GM19238 (cell line): Measurements from ENCODE around the gene DDX46.
"Not testable (repeated sequence)": the region's sequence is repeated elsewhere in the genome, so short reads cannot be mapped to it uniquely, and the experiment has no call there.

ENCODE experiments used
- DNase-seq: peaks from one replicate; pipeline ENCODE4 v3.0.0; 2011; ENCODE audit warnings: low spot score; ENCODE audit not compliant: insufficient read length

The DDX46 gene, protein sequence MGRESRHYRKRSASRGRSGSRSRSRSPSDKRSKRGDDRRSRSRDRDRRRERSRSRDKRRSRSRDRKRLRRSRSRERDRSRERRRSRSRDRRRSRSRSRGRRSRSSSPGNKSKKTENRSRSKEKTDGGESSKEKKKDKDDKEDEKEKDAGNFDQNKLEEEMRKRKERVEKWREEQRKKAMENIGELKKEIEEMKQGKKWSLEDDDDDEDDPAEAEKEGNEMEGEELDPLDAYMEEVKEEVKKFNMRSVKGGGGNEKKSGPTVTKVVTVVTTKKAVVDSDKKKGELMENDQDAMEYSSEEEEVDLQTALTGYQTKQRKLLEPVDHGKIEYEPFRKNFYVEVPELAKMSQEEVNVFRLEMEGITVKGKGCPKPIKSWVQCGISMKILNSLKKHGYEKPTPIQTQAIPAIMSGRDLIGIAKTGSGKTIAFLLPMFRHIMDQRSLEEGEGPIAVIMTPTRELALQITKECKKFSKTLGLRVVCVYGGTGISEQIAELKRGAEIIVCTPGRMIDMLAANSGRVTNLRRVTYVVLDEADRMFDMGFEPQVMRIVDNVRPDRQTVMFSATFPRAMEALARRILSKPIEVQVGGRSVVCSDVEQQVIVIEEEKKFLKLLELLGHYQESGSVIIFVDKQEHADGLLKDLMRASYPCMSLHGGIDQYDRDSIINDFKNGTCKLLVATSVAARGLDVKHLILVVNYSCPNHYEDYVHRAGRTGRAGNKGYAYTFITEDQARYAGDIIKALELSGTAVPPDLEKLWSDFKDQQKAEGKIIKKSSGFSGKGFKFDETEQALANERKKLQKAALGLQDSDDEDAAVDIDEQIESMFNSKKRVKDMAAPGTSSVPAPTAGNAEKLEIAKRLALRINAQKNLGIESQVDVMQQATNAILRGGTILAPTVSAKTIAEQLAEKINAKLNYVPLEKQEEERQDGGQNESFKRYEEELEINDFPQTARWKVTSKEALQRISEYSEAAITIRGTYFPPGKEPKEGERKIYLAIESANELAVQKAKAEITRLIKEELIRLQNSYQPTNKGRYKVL

DNA sequence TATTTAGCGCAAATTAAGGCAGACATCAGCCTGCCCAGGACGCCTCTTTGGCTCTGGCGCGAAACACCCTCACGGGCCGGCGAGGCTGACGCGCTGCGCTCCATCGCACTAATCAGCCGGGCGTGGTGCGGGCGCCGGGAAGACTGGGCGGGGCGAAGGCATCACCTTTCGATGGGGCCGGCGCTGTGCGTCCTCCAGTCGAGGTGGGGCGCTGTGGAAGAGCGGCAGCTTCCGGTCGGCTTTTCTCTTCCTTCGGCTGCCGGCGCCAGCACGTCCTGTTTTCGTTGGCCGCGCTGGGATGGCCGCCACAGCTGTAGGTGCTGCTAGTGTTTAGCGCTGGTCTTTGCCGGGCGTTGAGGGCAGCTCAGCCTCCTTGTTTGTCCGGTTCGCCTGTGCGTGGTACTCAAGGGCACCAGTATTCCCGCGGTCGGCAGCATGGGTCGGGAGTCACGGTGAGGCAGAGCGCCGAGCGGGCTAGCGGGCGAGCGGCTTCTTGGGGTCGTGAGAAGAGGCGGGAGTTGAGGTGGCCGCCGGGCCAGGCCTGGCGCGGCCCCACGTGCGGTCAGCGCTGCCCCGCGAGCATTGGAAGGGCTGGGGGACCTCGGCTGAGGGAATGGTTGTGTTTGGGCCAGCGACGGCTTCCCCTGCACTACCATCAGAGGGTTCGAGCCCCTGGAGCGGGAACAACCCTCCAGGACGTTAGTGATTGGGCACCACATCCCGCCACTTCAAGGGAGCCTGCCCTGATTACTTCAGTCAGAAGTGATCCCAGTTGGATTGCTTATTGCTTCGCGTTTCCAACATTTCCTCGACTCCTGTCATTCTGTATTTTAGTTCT lies at the start of gene DDX46:
Gene DDX46, plus strand, starts transcription at position 276 of the 838 bp plus-strand sequence. Its CDS starts 160 bp downstream, at position 436.
- DNase-seq: peak; percentile 93

DNA sequence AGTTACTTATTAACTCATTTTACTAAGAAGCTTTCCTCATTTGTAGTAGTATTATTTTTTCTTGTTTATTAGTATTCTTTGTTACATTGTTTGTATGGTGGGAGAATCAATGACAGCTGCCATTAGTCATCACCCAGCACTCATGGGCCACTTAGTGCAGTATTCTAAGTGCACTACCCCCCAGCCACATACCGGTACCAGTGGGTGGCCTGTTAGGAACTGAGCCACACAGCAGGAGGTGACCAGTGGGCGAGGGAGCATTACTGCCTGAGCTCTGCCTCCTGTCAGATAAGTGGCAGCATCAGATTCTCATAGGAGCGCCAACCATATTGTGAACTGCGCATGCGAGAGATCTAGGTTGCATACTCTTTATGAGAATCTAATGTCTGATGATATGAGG lies 44.5 kb upstream of the DDX46 start:
- no peak for DNase-seq

DNA sequence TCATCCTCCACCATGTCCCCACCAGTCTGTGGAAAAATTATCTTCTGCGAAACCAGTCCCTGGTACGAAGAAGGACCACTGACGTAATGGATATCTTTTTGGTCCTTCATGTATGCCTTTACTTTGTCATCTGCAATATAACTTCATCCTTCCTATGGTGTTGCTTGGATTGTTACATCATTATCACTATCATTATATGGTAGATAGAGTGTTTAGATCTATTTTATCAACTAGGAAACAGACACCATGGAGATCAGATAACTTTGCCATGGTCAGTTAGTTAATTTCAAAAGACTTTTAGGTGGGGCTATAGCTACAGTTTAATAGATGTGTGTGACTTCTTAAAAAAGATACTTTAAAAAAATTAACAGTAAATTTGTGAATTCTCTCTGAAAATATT lies 44.0 kb upstream of the DDX46 start:
- DNase-seq: no peak

DNA sequence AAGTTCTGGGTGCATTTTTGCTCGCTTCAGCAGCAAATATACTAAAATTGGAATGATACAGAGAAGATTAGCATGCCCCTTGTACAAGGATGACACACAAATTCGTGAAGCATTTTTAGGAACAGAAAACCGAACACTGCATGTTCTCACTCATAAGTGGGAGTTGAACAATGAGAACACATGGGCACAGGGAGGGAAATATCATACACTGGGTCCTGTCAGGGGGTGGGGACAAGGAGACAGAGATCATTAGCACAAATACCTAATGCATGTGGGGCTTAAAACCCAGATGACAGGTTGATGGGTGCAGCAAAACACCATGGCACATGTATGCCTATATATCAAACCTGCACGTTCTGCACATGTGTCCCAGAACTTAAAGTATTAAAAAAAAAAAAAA lies 43.1 kb upstream of the DDX46 start:
- not testable (repeated sequence) for DNase-seq

DNA sequence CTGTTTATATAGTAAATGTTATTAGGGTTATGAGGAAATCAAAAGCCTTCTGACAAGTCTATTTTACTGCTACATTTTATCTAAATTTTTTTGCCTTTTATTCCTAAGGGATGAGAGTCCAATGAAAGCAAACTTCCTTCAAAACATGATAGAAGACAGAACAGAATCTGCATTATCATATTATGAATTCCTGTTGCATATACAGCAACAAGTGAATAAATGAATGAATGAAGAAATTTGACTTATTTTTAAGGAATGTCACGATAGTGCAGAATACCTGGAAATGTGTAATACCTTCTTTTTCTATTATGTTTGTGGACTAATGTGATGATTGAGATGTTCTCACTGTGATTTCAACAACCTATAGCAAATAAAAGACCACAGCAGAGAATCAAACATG lies 33.7 kb upstream of the DDX46 start:
- DNase-seq: no peak

DNA sequence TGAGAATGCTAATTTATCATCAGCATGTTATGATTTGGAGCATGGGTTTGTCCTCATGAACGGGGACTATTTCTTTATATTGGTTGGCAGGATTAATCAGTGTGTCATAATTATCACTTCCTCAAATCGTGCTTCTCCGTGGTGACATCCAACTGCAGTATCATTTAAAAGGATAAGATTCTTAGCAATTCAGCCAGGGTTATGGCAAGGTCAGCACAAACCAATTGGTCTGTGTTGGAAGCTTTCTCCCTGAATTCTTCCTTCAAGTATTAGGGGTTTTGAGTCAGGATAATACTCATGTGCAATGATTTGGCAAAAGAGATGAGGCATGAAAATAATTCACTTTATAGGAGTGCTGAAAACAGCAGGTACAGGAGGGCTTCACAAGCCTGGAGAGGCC lies 25.8 kb upstream of the DDX46 start:
- no peak for DNase-seq

DNA sequence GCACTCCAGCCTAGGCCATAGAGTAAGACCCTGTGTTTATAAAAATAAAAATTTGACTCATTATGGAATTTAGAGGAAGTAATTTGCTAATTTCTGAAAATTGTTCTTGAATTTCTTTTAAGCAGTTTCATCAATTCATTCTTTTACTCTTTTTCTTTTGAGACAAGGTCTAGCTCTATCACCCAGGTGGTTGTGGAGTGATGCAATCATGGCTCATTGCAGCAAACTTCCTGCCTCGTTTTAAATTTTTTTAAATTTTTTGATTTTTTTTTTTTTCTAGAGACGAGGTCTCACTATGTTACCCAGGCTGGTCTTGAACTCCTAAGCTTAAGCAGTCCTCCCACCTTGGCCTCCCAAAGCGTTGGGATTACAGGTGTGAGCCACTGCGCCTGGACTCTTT lies 23.3 kb upstream of the DDX46 start:
- DNase-seq: no peak

DNA sequence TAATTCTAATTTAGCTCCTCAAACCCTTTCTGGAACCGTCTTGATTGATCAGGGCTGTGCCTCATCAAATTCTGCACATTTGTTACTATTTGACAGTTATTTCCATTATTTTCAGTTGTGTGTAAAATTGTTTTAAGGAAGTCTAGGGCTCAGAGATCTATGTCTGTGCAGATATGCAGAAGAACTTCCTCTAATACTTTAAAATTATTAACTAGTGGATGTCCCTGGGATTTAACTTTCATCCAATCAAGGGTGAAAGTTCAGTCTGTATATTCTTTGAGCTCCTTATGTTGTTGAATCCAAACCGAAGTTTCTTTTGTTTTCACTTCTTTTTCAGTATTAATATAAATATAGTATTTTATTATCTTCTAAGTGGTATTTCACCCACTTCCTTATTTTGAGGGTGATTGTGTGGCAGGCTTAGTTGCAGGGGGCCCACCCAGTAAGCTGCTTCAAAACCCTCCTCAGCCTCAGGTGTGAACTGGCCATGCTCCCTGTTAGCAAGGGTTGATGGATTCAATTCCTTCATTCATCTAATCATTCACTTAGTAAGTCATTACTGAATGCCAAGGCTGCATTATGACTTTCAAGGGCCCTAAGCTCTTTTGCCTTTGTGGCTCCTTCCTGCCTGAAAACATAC lies 22.3 kb upstream of the DDX46 start:
- no peak for DNase-seq

DNA sequence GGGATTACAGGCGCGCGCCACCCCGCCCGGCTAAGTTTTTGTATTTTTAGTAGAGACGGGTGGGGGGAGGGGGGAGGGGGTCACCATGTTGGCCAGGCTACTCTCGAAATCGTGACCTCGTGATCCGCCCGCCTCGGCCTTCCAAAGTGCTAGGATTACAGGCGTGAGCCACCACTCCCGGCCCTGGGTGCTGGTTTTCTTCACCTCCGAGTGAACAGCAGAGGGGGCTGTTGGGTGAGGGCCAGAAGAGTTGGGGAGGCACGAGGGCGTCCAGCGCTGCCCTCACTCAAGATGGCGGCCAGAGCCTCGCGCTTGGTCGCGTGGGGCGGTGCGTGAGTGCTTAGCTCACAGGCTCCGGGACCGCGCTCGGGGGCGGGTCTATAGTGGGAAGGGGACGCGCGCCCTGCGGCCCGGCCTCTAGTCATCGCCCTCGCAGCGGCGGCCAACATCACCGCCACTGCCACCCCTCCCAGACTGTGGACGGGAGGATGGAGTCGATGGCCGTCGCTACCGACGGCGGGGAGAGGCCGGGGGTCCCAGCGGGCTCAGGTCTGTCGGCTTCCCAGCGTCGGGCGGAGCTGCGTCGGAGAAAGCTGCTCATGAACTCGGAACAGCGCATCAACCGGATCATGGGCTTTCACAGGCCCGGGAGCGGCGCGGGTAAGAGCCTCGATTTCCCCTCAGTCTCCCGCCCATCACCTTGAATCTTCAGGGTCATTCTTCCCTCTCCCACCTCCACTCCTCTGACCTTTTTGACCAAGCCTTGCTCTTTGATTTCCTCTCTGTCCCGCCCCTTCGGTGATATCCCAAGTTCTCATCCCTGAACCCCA lies 20.2 kb upstream of the DDX46 start, which contains the start of gene CAMLG:
Gene CAMLG, plus strand, starts transcription at position 416 of the 830 bp plus-strand sequence. Its CDS starts 73 bp downstream, at position 489.
- DNase-seq: peak; percentile 90

DNA sequence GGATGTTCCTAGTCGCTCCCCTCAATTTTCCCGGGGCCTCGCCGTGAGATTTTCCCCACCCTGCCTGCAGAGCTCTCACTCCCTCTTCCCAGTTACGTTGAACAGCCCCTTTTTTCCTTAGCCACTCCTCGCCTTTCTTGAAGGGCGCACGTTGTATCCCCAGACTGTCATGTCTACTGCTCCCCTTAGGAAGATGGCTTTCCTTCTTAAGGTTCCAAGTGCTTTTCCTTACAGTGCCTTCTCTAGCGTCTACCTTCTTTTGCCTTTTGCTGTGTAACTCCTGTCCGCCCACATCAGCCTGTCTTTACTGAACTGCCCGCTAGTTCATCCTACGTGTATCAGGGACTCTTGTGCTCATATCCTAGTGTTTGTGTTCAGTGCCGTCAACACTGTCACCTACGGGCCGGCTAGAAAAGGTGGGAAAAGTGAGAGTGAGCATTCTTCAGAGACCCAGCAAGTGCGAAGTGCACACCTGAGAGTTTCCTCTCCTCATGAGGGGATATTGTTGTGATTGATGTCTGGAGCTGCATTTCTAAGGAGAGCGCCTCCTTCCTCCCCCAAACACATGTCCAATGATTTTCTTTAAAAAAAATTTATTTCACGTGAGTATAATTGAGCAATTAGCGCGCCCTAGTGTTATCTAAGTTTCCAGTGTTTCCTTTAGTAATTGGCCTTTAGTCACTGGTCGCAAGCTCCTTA lies 19.5 kb upstream of the DDX46 start:
- DNase-seq: no peak

DNA sequence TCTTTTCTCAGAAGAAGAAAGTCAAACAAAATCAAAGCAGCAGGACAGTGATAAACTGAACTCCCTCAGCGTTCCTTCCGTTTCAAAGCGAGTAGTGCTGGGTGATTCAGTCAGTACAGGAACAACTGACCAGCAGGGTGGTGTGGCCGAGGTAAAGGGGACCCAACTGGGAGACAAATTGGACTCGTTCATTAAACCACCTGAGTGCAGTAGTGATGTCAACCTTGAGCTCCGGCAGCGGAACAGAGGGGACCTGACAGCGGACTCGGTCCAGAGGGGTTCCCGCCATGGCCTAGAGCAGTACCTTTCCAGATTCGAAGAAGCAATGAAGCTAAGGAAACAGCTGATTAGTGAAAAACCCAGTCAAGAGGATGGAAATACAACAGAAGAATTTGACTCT lies 17.5 kb upstream of the DDX46 start:
- no peak for DNase-seq

DNA sequence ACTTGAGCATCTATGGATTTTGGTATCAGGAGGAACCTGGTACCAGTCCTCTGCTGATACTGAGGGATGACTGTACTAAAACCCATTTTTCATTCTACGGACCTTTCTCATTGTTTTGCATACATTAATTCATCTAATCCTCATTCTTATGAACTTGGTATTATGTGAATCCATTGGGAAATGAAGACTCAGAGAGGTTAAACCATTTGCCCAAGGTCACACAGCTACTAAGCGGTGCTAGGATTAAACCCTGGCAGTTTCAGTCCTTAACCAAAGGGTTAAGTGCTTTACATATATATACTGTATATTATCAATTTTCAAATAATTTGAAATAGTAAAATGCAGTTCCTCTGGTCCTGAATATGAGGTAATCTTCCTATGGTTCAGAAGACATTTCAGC lies 16.4 kb upstream of the DDX46 start:
- no peak for DNase-seq

DNA sequence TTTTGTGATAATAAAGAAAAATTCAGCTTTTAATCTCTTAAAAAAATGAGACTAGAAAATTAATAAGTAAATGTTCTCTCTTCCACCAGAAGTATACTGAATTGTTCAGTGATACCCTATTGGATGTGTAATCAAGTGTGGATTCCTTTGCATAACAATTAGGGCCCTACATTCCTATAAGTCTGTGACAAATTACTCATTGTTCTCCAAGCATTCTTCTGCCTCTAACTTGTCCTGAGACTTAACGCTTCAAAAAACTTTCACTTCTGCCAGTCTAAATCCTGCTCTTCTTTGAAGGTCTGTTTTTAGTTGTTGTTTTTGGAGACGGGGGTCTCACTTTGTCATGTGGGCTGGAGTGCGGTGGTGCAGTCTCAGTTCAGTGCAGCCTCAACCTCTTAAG lies 9.2 kb upstream of the DDX46 start:
- DNase-seq: no peak

DNA sequence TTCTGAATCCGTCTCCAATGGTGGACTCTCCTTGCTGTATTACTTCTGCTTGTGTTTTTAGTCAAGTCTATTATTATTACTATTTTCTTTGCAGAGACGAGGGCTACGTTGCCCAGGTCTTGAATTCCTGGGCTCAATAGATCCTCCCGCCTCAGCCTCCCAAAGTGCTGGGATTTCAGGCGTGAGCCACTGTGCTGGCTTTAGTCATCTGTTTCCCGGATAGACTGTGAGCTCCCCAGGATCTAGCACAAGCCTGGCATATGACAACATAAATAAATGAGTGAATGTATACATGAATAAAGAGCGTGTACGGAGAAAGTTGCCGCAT lies 439 bp upstream of the DDX46 start:
- no peak for DNase-seq

DNA sequence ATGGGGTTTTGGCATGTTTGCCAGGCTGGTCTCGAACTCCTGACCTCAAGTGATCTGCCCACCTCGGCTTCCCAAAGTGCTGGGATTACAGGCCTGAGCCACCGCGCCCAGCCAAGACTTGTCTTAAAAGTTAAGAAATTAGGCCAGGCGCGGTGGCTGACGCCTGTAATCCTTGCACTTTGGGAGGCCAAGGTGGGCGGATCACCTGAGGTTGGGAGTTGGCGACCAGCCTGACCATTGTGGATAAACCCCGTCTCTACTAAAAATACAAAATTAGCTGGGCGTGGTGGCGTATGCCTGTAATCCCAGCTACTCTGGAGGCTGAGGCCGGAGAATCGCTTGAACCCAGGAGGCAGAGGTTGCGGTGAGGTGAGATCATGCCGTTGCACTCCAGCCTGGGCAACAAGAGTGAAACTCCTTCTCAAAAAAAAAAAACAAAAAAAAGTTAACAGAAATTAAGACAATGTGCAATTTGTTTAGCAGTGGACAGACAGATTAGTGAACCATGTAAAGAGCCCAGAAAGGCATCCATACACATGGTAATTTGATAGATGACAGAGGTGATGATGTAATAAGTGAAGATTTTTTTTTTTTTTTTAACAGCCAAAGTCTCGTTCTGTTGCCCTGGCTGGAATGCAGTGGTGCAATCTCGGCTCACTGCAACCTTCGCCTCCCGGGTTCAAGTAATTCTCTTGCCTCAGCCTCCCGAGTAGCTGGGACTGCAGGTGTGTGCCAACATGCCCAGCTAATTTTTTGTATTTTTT lies 9.1 kb downstream of the DDX46 start:
- DNase-seq: not testable (repeated sequence)

DNA sequence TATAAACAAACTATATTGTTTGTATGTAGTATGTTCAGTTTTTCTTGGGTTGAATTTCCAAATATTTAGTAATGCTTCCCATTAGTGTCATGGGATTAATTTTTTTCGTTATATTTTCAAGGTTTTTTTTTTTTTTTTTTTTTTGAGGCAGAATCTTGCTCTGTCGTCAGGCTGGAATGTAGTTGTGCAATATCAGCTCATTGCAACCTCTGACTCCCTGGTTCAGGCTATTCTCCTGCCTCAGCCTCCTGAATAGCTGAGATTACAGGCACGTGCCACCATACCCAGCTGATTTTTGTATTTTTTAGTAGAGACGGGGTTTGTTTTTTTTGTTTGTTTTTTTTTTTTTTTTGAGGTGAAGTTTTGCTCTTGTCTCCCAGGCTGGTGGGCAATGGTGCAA lies 10.6 kb downstream of the DDX46 start:
- DNase-seq: no peak

DNA sequence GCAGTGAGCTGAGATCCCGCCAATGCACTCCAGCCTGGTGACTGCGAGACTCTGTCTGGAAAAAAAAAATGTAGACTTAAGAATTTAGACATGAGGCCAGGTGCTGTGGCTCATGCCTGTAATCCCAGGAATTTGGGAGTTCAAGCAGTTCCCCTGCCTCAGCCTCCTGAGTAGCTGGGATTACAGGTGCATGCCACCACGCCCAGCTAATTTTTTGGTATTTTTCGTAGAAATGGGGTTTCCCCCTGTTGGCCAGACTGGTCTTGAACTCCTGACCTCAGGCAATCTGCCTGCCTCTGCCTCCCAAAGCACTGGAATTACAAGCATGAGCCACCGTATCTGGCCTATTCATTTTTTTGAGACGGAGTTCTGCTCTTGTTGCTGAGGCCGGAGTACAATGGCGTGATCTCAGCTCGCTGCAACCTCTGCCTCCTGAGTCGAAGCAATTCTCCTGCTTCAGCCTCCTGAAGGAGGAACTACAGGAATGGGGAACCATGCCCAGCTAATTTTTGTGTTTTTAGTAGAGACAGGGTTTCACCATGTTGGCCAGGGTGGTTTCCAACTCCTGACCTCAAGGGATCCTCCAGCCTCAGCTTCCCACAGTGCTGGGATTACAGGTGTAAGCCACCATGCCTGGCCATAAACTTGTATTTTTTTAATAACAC lies 14.0 kb downstream of the DDX46 start:
- no peak for DNase-seq

DNA sequence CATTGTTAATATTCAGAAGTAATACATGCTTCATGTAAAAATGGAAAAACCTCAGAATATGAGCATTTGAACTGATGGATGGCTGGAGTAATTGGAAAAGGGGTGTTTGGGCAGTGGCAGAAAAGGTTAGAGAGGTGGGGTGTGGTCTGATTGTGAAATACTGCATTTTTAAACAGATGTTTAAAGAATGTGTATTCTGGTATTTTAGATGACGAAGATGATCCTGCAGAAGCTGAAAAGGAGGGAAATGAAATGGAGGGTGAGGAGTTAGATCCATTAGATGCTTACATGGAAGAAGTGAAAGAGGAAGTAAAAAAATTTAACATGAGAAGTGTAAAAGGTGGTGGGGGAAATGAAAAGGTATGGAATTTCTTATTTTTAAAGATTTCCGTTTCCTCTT lies 18.8 kb downstream of the DDX46 start:
- DNase-seq: no peak
